A549 (cell line): ENCODE data around the gene SH3RF1. TPM values are rescaled to one million over a fixed set of nuclear protein-coding genes. Genes with fewer than 3 reads are reported as not detected.

Experiments
- ATAC-seq, 2 experiments: fragments of 200-7000 bp in 1 of 2; fragments of >200 bp in 1 of 2; cut with Nextera tagmentation in 1 of 2; cut with Tn5 transposase in 1 of 2; 3 replicates each; pipeline versions ENCODE4 v1.8.0 to v1.9.1; 2018 to 2020; ENCODE audit warnings: mild to moderate bottlenecking in 1 of 2, moderate library complexity in 1 of 2
- CTCF ChIA-PET: fragments of 300-600 bp; sonication (Branson Sonifier 250); formaldehyde crosslinking; extraction: SDS; loops from one replicate; lab custom pipeline; 2021; ENCODE audit warnings: antibody characterized with exemption, inconsistent platforms; lab: Yijun Ruan, JAX
- POLR2A ChIA-PET: fragments of 350-600 bp; formaldehyde crosslinking; extraction: SDS; loops from one replicate; lab custom pipeline; 2021; ENCODE audit warnings: antibody characterized with exemption, inconsistent platforms; lab: Yijun Ruan, JAX
- DNase-seq, 2 experiments: peaks; one replicate each; pipeline versions ENCODE4 v3.0.0 to v3.0.0-alpha.2; 2011 to 2016; ENCODE audit warnings: low read depth in 1 of 2, low spot score in 1 of 2
- FAIRE-seq: peaks from 2 replicates; lab custom pipeline; 2011; peaks lifted over from hg19 to GRCh38; lab: Jason Lieb, UNC
- H3K27ac ChIP-seq, 2 experiments: fragments of >200 bp; sonication (Bioruptor Twin); formaldehyde crosslinking; 3 replicates each; pipeline ENCODE4 v1.5.1; 2016 to 2017
- H3K4me1 ChIP-seq: fragments of >200 bp; sonication (Bioruptor Twin); formaldehyde crosslinking; 3 replicates; pipeline ENCODE4 v1.6.1; 2016
- H3K4me2 ChIP-seq: fragments of >200 bp; sonication (Bioruptor Twin); formaldehyde crosslinking; 3 replicates; pipeline ENCODE4 v1.6.1; 2016
- H3K4me3 ChIP-seq: fragments of >200 bp; sonication (Bioruptor Twin); formaldehyde crosslinking; 3 replicates; pipeline ENCODE4 v1.5.1; 2016
- H3K9me3 ChIP-seq: fragments of >200 bp; sonication (Bioruptor Twin); formaldehyde crosslinking; 3 replicates; pipeline ENCODE4 v1.6.1; 2016
- ATOH8 ChIP-seq: fragments of 250-450 bp; sonication (Bioruptor Pico); IDR thresholded peaks from 2 replicates; pipeline ENCODE4 v1.5.0; 2020; ENCODE audit warnings: low read depth, mild to moderate bottlenecking, moderate library complexity
- BHLHE40 ChIP-seq: IDR thresholded peaks from 2 replicates; pipeline ENCODE4 v1.6.1; 2012; ENCODE audit warnings: low read depth, low read length, inconsistent platforms
- CBX2 ChIP-seq: fragments of 200-600 bp; sonication (generic); IDR thresholded peaks from 2 replicates; pipeline ENCODE4 v1.6.1; 2016; ENCODE audit warnings: low read depth, mild to moderate bottlenecking, borderline replicate concordance
- CEBPB ChIP-seq, 2 experiments: fragments of >200 bp in 1 of 2; sonication (Bioruptor Twin) in 1 of 2; formaldehyde crosslinking in 1 of 2; IDR thresholded peaks; 2 replicates each; pipeline ENCODE4 v1.6.1; 2012 to 2016
- CHD2 ChIP-seq: fragments of 150-350 bp; IDR thresholded peaks from 2 replicates; pipeline ENCODE4 v1.6.1; 2014; ENCODE audit warnings: low read length; ENCODE audit not compliant: partially characterized antibody
- CTCF ChIP-seq: fragments of >200 bp; sonication (Bioruptor Twin); formaldehyde crosslinking; IDR thresholded peaks from 3 replicates; pipeline ENCODE4 v1.5.1; 2016
- EHF ChIP-seq: fragments of 250-450 bp; sonication (Bioruptor Pico); IDR thresholded peaks from 2 replicates; pipeline ENCODE4 v1.5.0; 2020; ENCODE audit warnings: mild to moderate bottlenecking
- ESRRA ChIP-seq: fragments of 150-350 bp; IDR thresholded peaks from 2 replicates; pipeline ENCODE4 v1.6.1; 2014; ENCODE audit warnings: mild to moderate bottlenecking, low read length, borderline replicate concordance
- FOSL2 ChIP-seq, 2 experiments: fragments of 450-650 bp in 1 of 2; fragments of >200 bp in 1 of 2; sonication (Bioruptor Twin) in 1 of 2; formaldehyde crosslinking; IDR thresholded peaks; 2 replicates each; pipeline versions ENCODE4 v1.5.0 to v1.6.1; 2016 to 2020; ENCODE audit warnings: mild to moderate bottlenecking in 1 of 2, moderate library complexity in 1 of 2
- FOXS1 ChIP-seq: fragments of 250-450 bp; sonication (Bioruptor Pico); IDR thresholded peaks from 2 replicates; pipeline ENCODE4 v1.5.0; 2020; ENCODE audit warnings: mild to moderate bottlenecking, moderate library complexity
- GATA3 ChIP-seq: IDR thresholded peaks from 2 replicates; pipeline ENCODE4 v1.6.1; 2012; ENCODE audit warnings: borderline replicate concordance
- HEYL ChIP-seq: fragments of 250-450 bp; sonication (Bioruptor Pico); IDR thresholded peaks from 2 replicates; pipeline ENCODE4 v1.8.0; 2021; ENCODE audit warnings: mild to moderate bottlenecking, moderate library complexity
- HOXA7 ChIP-seq: fragments of 250-450 bp; sonication (Bioruptor Pico); IDR thresholded peaks from 2 replicates; pipeline ENCODE4 v1.5.0; 2020; ENCODE audit warnings: mild to moderate bottlenecking, moderate library complexity
- HOXB13 ChIP-seq: fragments of 250-450 bp; sonication (Bioruptor Pico); IDR thresholded peaks from 2 replicates; pipeline ENCODE4 v1.5.0; 2020; ENCODE audit warnings: low read depth, mild to moderate bottlenecking, moderate library complexity
- HOXB5 ChIP-seq: fragments of 250-450 bp; sonication (Bioruptor Pico); IDR thresholded peaks from 2 replicates; pipeline ENCODE4 v1.5.0; 2020; ENCODE audit warnings: mild to moderate bottlenecking, moderate library complexity
- JUNB ChIP-seq: fragments of >200 bp; sonication (Bioruptor Twin); formaldehyde crosslinking; IDR thresholded peaks from 2 replicates; pipeline ENCODE4 v1.6.1; 2016
- KDM1A ChIP-seq: fragments of 200-600 bp; sonication (generic); IDR thresholded peaks from 2 replicates; pipeline ENCODE4 v1.6.1; 2016; ENCODE audit warnings: low read depth, mild to moderate bottlenecking
- KDM5A ChIP-seq: fragments of 200-600 bp; sonication (generic); IDR thresholded peaks from 2 replicates; pipeline ENCODE4 v1.6.1; 2016; ENCODE audit warnings: antibody characterized with exemption, mild to moderate bottlenecking
- MAX ChIP-seq: IDR thresholded peaks from 2 replicates; pipeline ENCODE4 v1.6.1; 2012
- MAZ ChIP-seq: fragments of 150-350 bp; IDR thresholded peaks from 2 replicates; pipeline ENCODE4 v1.6.1; 2014; ENCODE audit warnings: antibody characterized with exemption, low read depth, low read length, borderline replicate concordance
- MYC ChIP-seq: IDR thresholded peaks from 2 replicates; pipeline ENCODE4 v1.6.1; 2012; ENCODE audit warnings: mild to moderate bottlenecking, inconsistent platforms, low read length, improper control_type of control experiment, borderline replicate concordance
- NFE2L2 ChIP-seq: fragments of 150-350 bp; conservative IDR thresholded peaks from 2 replicates; pipeline ENCODE4 v1.6.1; 2014; ENCODE audit warnings: low read length
- POLR2AphosphoS2 ChIP-seq: conservative IDR thresholded peaks from 2 replicates; pipeline ENCODE4 v1.6.1; 2012; ENCODE audit warnings: low read length, improper control_type of control experiment, inconsistent platforms
- REST ChIP-seq: fragments of 200-600 bp; sonication (generic); IDR thresholded peaks from 2 replicates; pipeline ENCODE4 v1.6.1; 2016; ENCODE audit warnings: antibody characterized with exemption, mild to moderate bottlenecking, moderate library complexity
- RFX5 ChIP-seq: fragments of 450-650 bp; IDR thresholded peaks from 2 replicates; pipeline ENCODE4 v1.7.1; 2014; ENCODE audit warnings: antibody characterized with exemption, mild to moderate bottlenecking, moderate library complexity
- SMC3 ChIP-seq: fragments of >200 bp; sonication (Bioruptor Twin); formaldehyde crosslinking; IDR thresholded peaks from 3 replicates; pipeline ENCODE4 v1.6.1; 2018; ENCODE audit warnings: inconsistent platforms
- SREBF2 ChIP-seq: fragments of 450-650 bp; IDR thresholded peaks from 2 replicates; pipeline ENCODE4 v1.6.1; 2014; ENCODE audit warnings: mild to moderate bottlenecking, moderate library complexity
- TFCP2L1 ChIP-seq: fragments of 250-450 bp; sonication (Bioruptor Pico); IDR thresholded peaks from 2 replicates; pipeline ENCODE4 v1.5.0; 2021; ENCODE audit warnings: mild to moderate bottlenecking
- ZFP36 ChIP-seq: fragments of 450-650 bp; IDR thresholded peaks from 2 replicates; pipeline ENCODE4 v1.6.1; 2014; ENCODE audit warnings: borderline replicate concordance; ENCODE audit not compliant: partially characterized antibody
- WGBS: methylation state at CpG from one replicate; pipeline ENCODE4 v1.1.6; 2017; ENCODE audit errors: missing lambda C conversion rate; 5-methylcytosine and 5-hydroxymethylcytosine counted together
- polyA plus RNA-seq, 4 experiments: library from polyadenylated mRNA; depleted of rRNA in 3 of 4; stranded (reverse); fragments of >200 nt; fragmentation: RNase III in 1 of 4; extraction: RNeasy Plus Mini Kit Qiagen cat#74134 plus additional on column Dnase treatment in 1 of 4; gene quantifications; 2 replicates in 3 of 4; 3 replicates in 1 of 4; pipeline ENCODE4 v1.2.3, GENCODE V29; 2011 to 2017

Gene SH3RF1
- polyA plus RNA-seq, 2 of the 4 experiments (the other 2 are of a cell fraction): 8.0 to 15.1 TPM

GRCh38 chr4:169307576-169307975 is 36.8 kb upstream of the SH3RF1 start:
- FAIRE-seq: no peak
- TF ChIP-seq REST (no peak), MAX (no peak), EHF (CRISPR knock-in tag) (no peak), KDM1A (no peak), NFE2L2 (no peak), BHLHE40 (no peak), JUNB (no peak), MYC (no peak), SMC3 (no peak), KDM5A (no peak), POLR2AphosphoS2 (no peak), CBX2 (no peak), FOXS1 (CRISPR knock-in tag) (no peak), GATA3 (no peak), HOXB13 (CRISPR knock-in tag) (no peak), HOXB5 (no peak), MAZ (no peak), SREBF2 (no peak)
- TF ChIP-seq, all 56 proteins: peak for 0
- ATAC-seq (no peak), DNase-seq (no peak)
- Histone ChIP-seq H3K4me3 (no peak overlapping the region), H3K4me1 (no peaks in the 10 kb centered on the region), H3K4me2 (no peak overlapping the region), H3K9me3 (no peaks in the 10 kb centered on the region), H3K27ac (no peak overlapping the region)
- 30% methylated on average over 2 of the region's 2 CpGs for WGBS
- ChIA-PET CTCF (no interaction called here), POLR2A (no interaction called here)

DNA sequence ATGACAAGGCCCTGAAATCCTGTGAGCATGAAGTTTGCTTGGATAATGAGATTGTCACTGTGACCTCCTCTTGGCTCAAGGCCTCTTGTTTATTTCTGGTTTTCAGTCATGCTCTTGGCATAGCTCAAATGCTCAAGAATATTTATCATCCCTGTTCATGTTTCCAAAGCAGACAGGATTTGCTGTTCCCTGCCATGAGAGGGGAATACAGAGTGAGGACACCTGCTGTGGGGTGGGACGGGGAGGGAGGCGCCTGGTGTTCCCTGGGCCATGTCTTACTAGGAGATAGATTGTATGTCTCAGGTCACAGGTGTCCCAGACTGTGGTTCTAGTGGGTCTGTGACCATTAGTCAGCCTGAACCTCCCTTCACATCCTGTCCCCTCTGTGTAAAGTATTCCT is 34.9 kb upstream of the SH3RF1 start:
- Histone ChIP-seq H3K9me3 (no peaks in the 10 kb centered on the region), H3K4me2 (no peak overlapping the region), H3K4me3 (no peak overlapping the region), H3K27ac (no peak overlapping the region), H3K4me1 (no peaks in the 10 kb centered on the region)
- TF ChIP-seq TFCP2L1 (CRISPR knock-in tag) (no peak), CHD2 (no peak), RFX5 (no peak), SREBF2 (no peak), HEYL (no peak), CEBPB (IDR thresholded peaks at IDR 0.05) (no peak), ZFP36 (no peak), FOSL2 (IDR thresholded peaks at IDR 0.05) (no peak), FOSL2 (CRISPR knock-in tag; IDR thresholded peaks at IDR 0.05) (no peak), ATOH8 (CRISPR knock-in tag) (no peak), EHF (CRISPR knock-in tag) (no peak), CTCF (no peak), ESRRA (no peak), HOXA7 (no peak), MYC (no peak)
- DNase-seq (no peak), FAIRE-seq (no peak), ATAC-seq (no peak)
- ChIA-PET CTCF (interaction anchor here (0.6 to 1.3 kb wide), 2 partner anchors 33 to 1630 kb away, joined by 3 to 4 read pairs; no protein-coding TSS in a partner anchor), POLR2A (interaction anchor here (0.7 kb wide), 1 partner anchor 10 kb away, joined by 10 read pairs; no protein-coding TSS in a partner anchor)
- 86% methylated on average over 2 of the region's 2 CpGs for WGBS
